Gastrocnemius medialis (tissue), 4 donors: Measurements from ENCODE around the gene RXFP4. TPM values are rescaled to one million over a fixed set of nuclear protein-coding genes. Genes with fewer than 3 reads are reported as not detected.

Experiments
- ATAC-seq, 2 donors: fragments of 150-250 bp; one replicate each; pipeline ENCODE4 v1.9.1; 2016
- DNase-seq, 2 donors: peaks; one replicate each; pipeline ENCODE4 v3.0.0-alpha.2; 2019
- H3K27ac ChIP-seq, 4 donors: fragments of 200-600 bp; sonication (generic); 1 replicate in 1 of 4; 2 replicates in 3 of 4; pipeline ENCODE4 v1.5.1; 2016 to 2018; ENCODE audit warnings: mild to moderate bottlenecking in 2 of 4, moderate library complexity in 1 of 4
- H3K27me3 ChIP-seq, 3 donors: fragments of 200-600 bp; sonication (generic) in 2 of 3; 1 replicate in 1 of 3; 2 replicates in 2 of 3; pipeline versions ENCODE4 v1.5.1 to v1.6.0; 2016 to 2019; ENCODE audit warnings: mild to moderate bottlenecking in 1 of 3, moderate library complexity in 1 of 3
- H3K36me3 ChIP-seq, 2 donors: fragments of 200-600 bp; sonication (generic) in 1 of 2; one replicate each; pipeline ENCODE4 v1.5.1; 2017 to 2018
- H3K4me1 ChIP-seq, 2 donors: fragments of 200-600 bp; sonication (generic) in 1 of 2; one replicate each; pipeline ENCODE4 v1.5.1; 2016 to 2017; ENCODE audit warnings: mild to moderate bottlenecking in 2 of 2
- H3K4me3 ChIP-seq, 4 donors: fragments of 200-600 bp; sonication (generic) in 3 of 4; 1 replicate in 1 of 4; 2 replicates in 3 of 4; pipeline ENCODE4 v1.5.1; 2016 to 2019; ENCODE audit warnings: mild to moderate bottlenecking in 2 of 4
- H3K9me3 ChIP-seq, 3 donors: fragments of 200-600 bp; sonication (generic) in 2 of 3; 1 replicate in 1 of 3; 2 replicates in 2 of 3; pipeline ENCODE4 v1.5.1; 2016 to 2019
- CTCF ChIP-seq, 5 experiments: fragments of 450-650 bp in 3 of 5; fragments of 200-600 bp in 2 of 5; sonication (generic) in 2 of 5; IDR thresholded peaks in 4 of 5; conservative IDR thresholded peaks in 1 of 5; 1 replicate in 4 of 5; 2 replicates in 1 of 5; pipeline ENCODE4 v1.5.1; 2016 to 2019; ENCODE audit warnings: antibody characterized with exemption in 5 of 5, mild to moderate bottlenecking in 3 of 5, moderate library complexity in 3 of 5
- POLR2A ChIP-seq, 2 donors: fragments of 450-650 bp; IDR thresholded peaks; one replicate each; pipeline ENCODE4 v1.6.1; 2017; ENCODE audit warnings: antibody characterized with exemption in 2 of 2, mild to moderate bottlenecking in 2 of 2, moderate library complexity in 2 of 2
- in situ Hi-C, 4 donors: fragments of 200-750 bp; cut with MboI; loops; one replicate each; pipeline versions ENCODE4 v1.15.0 to v1.8.0; 2017; ENCODE audit warnings: low sequenced_read_pairs in 4 of 4
- intact Hi-C: fragments of 100-400 bp; cut with DNase I; formaldehyde crosslinking; loops from one replicate; pipeline ENCODE4 v1.15.1; 2023; ENCODE audit warnings: low total_unique reads
- total RNA-seq, 4 donors: library from RNA; depleted of rRNA; stranded (reverse); fragments of >200 nt; gene quantifications; one replicate each; pipeline versions ENCODE4 v1.1.0 to v1.2.3, GENCODE V29; 2016

The RXFP4 gene
- total RNA-seq, 4 donors from 2014 or later, result not detected

GRCh38 chr1:155978325-155978972 lies 37.0 kb downstream of the RXFP4 start, which contains the start of gene ARHGEF2:
Gene ARHGEF2 (minus strand): TSS chr1:155978547. CDS start chr1:155978427, 120 bp downstream.
- Histone ChIP-seq H3K27ac (peak within 1 kb of the TSS; percentile 87 to 97 (median 93)), H3K4me1 (peaks cover 75 to 76% of the 10 kb centered on the region in 2 donors), H3K27me3 (no peaks in the 10 kb centered on the region), H3K9me3 (no peaks in the 10 kb centered on the region), H3K4me3 (peak within 1 kb of the TSS; percentile 84 to 97 (median 92)), H3K36me3 (no peaks in the 10 kb centered on the region)
- in situ Hi-C loops (no loop called here), intact Hi-C loops (no loop called here)
- ATAC-seq (peak; percentile 46 to 51), DNase-seq (peak; percentile 69 to 71)
- TF ChIP-seq POLR2A (IDR thresholded peaks at IDR 0.05), result peak; percentile 74 to 78
- peak in 2 of 5 experiments; percentile 26 to 48 for TF ChIP-seq CTCF (IDR thresholded peaks at IDR 0.05 in 4 of 5, conservative IDR thresholded peaks at IDR 0.05 in 1 of 5)

DNA sequence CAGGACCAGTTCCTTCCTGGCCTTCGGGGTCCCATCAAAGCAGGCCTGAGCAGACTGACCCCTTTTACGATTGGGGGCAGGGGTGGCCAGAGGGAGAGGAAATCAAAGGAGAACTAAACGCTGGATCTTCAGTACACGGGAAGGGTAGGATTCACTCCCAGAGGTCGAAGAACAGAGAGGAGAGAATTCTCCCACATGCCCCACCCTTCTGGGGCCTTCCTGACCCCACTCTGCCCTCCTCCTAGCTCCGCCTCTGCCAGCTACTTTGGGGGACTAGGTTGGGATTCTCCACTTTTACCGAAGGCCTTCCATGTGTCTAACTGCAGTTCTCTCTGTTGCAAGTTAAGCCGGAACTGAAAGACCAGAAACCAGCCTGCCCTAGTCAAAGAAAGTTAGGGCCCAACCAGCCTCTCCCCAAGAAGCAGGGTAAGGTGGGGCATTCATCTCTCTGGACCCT lies 37.6 kb downstream of the RXFP4 start:
- no peaks in the 10 kb centered on the region for H3K36me3 ChIP-seq
- H3K27me3 ChIP-seq, result no peaks in the 10 kb centered on the region
- TF ChIP-seq POLR2A (IDR thresholded peaks at IDR 0.05) (no peak), CTCF (IDR thresholded peaks at IDR 0.05 in 4 of 5, conservative IDR thresholded peaks at IDR 0.05 in 1 of 5) (no peak)
- no peaks in the 10 kb centered on the region for H3K9me3 ChIP-seq
- H3K4me1 ChIP-seq, result peaks cover 74 to 76% of the 10 kb centered on the region in 2 donors
- ATAC-seq, result peak; percentile 19 to 36
- H3K4me3 ChIP-seq, result peak overlapping the region; percentile 84 to 97 (median 92)
- H3K27ac ChIP-seq, result peak overlapping the region; percentile 87 to 97 (median 93)
- intact Hi-C loops (no loop called here), in situ Hi-C loops (no loop called here)
- DNase-seq, result no peak

DNA sequence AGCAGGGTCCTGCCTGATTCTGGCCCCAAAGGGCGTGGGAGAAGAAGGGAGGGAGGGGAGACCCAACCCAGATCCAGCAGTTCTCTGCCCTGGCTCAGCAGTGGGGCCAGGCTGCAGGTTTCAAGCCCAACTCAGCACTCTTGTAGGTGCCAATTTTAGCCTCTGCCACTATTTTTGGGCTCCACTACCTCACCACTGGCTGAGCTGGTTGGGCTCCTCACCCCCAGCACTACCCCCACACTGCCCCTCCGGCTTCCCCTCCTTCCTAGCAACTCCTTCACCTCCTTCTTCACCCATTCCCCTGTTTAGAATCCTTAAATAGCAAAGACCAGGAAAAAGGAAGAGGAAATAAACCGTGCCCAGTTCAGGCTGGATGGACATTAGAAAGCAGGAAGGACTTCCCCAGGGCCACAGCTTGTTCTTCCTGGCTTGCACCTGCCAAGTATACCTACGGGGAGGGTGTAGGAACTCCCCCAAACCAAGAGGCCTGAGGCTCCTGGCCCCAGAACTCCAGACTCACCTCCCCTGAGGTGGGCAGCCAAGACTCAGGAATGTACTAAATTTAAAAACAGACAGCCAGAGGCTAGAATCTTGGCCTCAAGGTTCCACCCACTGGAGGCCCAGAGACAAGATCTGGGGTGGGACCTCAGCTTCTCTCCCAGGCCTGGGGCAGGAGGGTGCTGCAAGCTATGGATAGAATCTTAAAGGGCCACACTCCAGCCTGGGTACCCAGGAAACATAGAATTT lies 38.3 kb downstream of the RXFP4 start:
- DNase-seq (peak in 1 of 2 donors; percentile 56), ATAC-seq (peak; percentile 59 to 70)
- no peaks in the 10 kb centered on the region for H3K9me3 ChIP-seq
- H3K36me3 ChIP-seq, result no peaks in the 10 kb centered on the region
- H3K27me3 ChIP-seq, result no peaks in the 10 kb centered on the region
- peak overlapping the region; percentile 84 to 97 (median 92) for H3K4me3 ChIP-seq
- peak overlapping the region; percentile 87 to 97 (median 93) for H3K27ac ChIP-seq
- H3K4me1 ChIP-seq, result peaks cover 69 to 70% of the 10 kb centered on the region in 2 donors
- intact Hi-C loops, result loop anchor here (2.0 kb wide), 1 partner anchor 17 kb away; no protein-coding TSS in a partner anchor
- in situ Hi-C loops, result no loop called here
- TF ChIP-seq POLR2A (IDR thresholded peaks at IDR 0.05) (peak; percentile 74 to 84), CTCF (IDR thresholded peaks at IDR 0.05 in 4 of 5, conservative IDR thresholded peaks at IDR 0.05 in 1 of 5) (no peak)

DNA sequence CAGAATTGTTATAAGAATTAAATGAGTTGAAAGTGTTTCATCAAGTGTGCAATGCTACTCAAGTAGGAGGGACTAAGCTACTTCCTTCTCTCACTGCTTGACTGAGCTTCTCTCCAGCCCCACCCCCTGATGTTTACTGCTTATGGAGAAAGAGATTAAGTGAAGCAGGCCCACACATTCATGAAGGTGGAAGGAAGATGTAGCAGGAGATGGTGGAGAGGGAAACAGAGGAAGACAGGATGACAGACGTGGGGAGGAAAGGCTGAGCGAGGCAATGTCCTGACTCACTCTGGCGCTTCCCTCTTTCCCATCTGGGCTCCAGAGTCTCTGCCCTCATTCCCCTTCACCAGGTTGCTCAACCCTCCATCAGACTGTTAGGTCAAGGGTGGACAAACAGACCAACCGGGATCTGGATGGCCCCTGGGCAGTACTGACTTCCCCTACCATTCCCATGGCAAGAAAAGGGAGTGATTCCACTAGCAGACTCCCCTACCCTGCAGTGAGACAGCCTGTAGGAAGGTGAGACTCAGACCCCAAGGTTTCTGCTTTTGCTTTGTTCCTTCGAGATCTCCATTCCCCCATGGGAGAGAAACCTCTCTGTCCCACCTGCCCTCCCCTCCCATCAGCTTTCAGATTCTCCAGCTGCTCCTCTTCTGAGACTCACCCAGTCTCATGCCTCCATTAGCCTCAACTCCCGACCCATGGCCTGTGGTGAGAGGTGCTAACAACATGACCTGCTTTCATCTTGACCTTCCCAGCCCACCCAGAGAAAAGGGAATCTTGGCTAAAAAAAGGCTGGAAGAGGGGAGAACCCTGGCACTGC lies 40.0 kb downstream of the RXFP4 start:
- H3K27me3 ChIP-seq, result no peaks in the 10 kb centered on the region
- no peaks in the 10 kb centered on the region for H3K36me3 ChIP-seq
- H3K4me1 ChIP-seq, result peaks cover 53 to 54% of the 10 kb centered on the region in 2 donors
- intact Hi-C loops, result loop anchor here (2.0 kb wide), 1 partner anchor 19 kb away; no protein-coding TSS in a partner anchor
- in situ Hi-C loops, result no loop called here
- H3K4me3 ChIP-seq, result no peak overlapping the region
- ATAC-seq (no peak), DNase-seq (no peak)
- TF ChIP-seq POLR2A (IDR thresholded peaks at IDR 0.05) (no peak), CTCF (IDR thresholded peaks at IDR 0.05 in 4 of 5, conservative IDR thresholded peaks at IDR 0.05 in 1 of 5) (no peak)
- no peaks in the 10 kb centered on the region for H3K9me3 ChIP-seq
- H3K27ac ChIP-seq, result peak overlapping the region; percentile 87 to 97 (median 93)
